ENCODE measurements around the gene ADCY3.

The ADCY3 gene

GRCh38 chr2:24922556-24922955, 2.5 kb upstream of the ADCY3 start:
- no peak overlapping the region for H3K4me3 ChIP-seq (ENCODE audit: low read depth, low read length)
- no peak for DNase-seq (ENCODE audit: low read depth)
- no peak for TF ChIP-seq CTCF (IDR thresholded peaks at IDR 0.05; ENCODE audit: control insufficient read depth, extremely low read depth, insufficient read depth)

DNA sequence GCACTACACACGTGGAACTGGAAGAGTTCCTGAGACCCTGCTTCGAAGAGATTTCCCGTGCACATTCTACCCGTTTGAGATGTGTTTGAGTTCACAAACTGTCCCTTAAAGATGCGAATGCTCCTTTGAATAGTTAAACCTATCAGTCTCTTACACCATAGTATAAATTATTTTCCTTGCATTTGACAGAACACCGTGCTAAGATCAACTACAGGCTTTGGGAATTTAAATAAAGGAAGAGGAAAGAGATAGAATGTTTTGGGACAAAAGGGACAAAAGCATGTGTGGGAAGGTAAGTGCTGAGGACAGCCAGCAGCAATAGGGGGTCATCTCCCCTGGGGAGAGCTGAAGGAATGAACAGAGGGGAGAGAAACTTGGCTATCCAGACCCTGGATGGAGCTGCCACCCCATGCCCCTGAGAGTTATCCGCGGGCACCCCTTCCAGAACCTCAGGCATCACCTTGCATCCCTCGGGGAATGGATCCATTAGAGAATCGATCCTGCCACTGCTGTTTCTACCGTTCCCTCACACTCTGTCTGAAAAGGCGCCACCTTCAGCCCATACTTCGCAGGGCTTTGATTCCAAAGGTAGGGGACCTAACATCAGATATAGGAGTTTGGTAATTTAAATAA, 888 bp upstream of the ADCY3 start:
- DNase-seq (ENCODE audit: low read depth): no peak
- peak; percentile 40; the same call in 1 of the 2 replicates for TF ChIP-seq CTCF (IDR thresholded peaks at IDR 0.05; ENCODE audit: control insufficient read depth, extremely low read depth, insufficient read depth)
- H3K4me3 ChIP-seq (ENCODE audit: low read depth, low read length): peak overlapping the region; percentile 55

GRCh38 chr2:24919506-24920097, 435 bp downstream of the ADCY3 start:
- H3K4me3 ChIP-seq (ENCODE audit: low read depth, low read length): peak overlapping the region; percentile 61
- no peak for DNase-seq (ENCODE audit: low read depth)
- TF ChIP-seq CTCF (IDR thresholded peaks at IDR 0.05; ENCODE audit: control insufficient read depth, extremely low read depth, insufficient read depth): no peak

DNA sequence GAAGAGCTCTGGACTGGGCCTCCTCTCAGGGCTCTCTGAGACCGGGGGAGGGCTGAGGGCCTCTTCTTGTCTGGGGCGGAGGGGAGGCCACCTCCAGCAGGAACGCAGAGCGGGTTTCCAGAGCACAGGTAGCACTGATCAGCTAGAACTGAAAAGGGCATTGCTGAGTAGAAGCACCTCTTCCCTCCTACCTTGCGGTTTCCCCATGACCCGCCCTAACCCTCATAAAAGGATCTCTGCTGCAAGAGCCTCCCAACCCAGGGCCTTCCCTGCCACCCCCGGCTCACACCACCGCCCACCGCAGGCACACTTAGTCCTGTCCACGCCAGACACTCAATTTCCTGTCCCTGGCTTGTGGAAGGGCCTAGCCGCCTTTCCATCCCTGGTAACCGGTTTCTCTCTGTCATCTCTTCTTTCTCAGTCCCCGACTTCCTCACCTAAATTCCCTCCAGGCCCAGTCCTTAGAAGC, 966 bp downstream of the ADCY3 start:
- peak overlapping the region; percentile 61 for H3K4me3 ChIP-seq (ENCODE audit: low read depth, low read length)
- peak; percentile 7 for DNase-seq (ENCODE audit: low read depth)
- TF ChIP-seq CTCF (IDR thresholded peaks at IDR 0.05; ENCODE audit: control insufficient read depth, extremely low read depth, insufficient read depth): no peak

DNA sequence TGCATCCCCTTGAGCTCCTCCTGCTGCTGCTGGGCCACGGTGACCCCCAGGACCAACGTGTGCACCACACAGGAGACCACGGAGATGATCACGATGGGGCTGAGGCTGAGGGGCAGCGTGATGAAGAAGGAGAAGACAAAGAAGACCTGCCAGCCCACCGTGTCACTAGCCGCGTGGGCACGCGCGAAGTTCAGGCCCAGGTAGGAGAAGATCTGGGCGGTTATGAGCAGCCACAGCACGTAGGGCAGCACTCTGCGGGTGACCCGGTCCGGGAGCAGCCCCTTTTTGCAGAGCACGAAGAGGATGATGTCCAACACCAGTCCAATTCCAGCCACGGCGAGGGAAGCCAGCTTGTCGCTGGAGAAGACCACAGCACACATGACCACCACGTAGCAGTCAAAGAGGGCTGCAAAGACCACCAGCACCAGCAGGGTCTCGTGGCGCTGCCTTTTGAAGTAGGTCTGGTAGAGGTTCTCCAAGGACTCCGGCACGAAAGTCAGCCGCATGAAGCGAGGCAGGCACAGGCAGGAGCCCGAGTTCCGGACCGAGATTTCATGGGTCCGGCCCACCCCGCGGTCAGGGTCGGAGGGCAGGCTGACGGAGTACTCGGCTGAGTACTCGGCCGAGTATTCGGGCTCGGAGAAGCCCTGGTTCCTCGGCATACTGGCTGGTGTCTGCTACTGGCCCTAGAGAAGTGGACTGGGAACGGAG, 1.6 kb downstream of the ADCY3 start:
- no peak for TF ChIP-seq CTCF (IDR thresholded peaks at IDR 0.05; ENCODE audit: control insufficient read depth, extremely low read depth, insufficient read depth)
- no peak for DNase-seq (ENCODE audit: low read depth)
- H3K4me3 ChIP-seq (ENCODE audit: low read depth, low read length): peak overlapping the region; percentile 61

DNA sequence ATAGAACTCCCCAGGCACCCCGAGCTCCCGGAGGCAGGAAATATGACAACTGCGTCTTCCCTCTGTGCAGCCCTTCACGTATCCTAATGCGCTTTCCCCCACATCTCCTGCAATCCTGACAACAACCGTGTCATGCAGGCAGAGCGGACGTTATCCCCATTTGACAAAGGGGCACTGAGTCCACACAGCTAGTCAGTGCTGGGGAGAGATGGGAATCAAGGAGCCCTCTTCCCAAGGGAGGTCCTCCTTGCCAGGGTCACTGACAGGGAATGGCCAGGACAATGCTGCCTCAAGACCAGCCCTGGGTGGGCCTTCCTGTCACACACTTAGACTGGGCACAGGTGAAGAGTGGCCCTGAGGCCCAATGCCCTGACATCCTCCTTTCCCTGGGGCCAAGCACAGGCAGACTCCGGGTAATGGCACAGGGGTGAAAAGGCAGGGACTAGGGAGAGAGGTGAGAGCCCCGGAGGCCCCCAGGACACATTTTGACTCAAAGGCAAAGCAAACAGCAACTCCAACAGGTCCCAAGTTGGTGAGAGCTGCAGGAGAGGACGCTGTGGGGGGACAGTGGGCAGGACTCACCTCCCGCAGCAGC, 2.2 kb downstream of the ADCY3 start:
- no peak for DNase-seq (ENCODE audit: low read depth)
- no peak overlapping the region for H3K4me3 ChIP-seq (ENCODE audit: low read depth, low read length)
- TF ChIP-seq CTCF (IDR thresholded peaks at IDR 0.05; ENCODE audit: control insufficient read depth, extremely low read depth, insufficient read depth): no peak
